GM12892 (cell line): ENCODE measurements around the gene MEGF11.

Source experiments
- POLR2A ChIP-seq: IDR thresholded peaks from 2 replicates; pipeline ENCODE4 v1.6.1; 2011; ENCODE audit warnings: low read depth, low read length, control low read depth
- POLR2AphosphoS5 ChIP-seq: IDR thresholded peaks from 2 replicates; pipeline ENCODE4 v1.6.1; 2011; ENCODE audit warnings: low read depth, low read length, control low read depth
- TAF1 ChIP-seq: IDR thresholded peaks from 2 replicates; pipeline ENCODE4 v1.6.1; 2011; ENCODE audit warnings: low read depth, mild to moderate bottlenecking, control low read depth, low read length, borderline replicate concordance

GRCh38 chr15:66136948-66137347 is 116.6 kb downstream of the MEGF11 start:
- TF ChIP-seq POLR2A: no peak
- no peak for TF ChIP-seq TAF1
- no peak for TF ChIP-seq POLR2AphosphoS5
